HepG2 (cell line): ENCODE data around the gene RBBP8NL. TPM values are rescaled to one million over a fixed set of nuclear protein-coding genes. Genes with fewer than 3 reads are reported as not detected.
A peak's percentile ranks its signal among the peaks of the same experiment; 100 is the strongest.

Experiments used
- ATF2 ChIP-seq: sonication (generic); formaldehyde crosslinking; IDR thresholded peaks from 2 replicates; pipeline ENCODE4 v1.4.0; 2020; ENCODE audit warnings: missing genetic modification reagents
- ATF3 ChIP-seq: sonication (generic); formaldehyde crosslinking; IDR thresholded peaks from 2 replicates; pipeline ENCODE4 v1.4.0; 2020; ENCODE audit warnings: missing genetic modification reagents
- ATF4 ChIP-seq, 2 experiments: fragments of 450-650 bp in 1 of 2; sonication (generic) in 1 of 2; formaldehyde crosslinking; IDR thresholded peaks; 2 replicates each; pipeline versions ENCODE4 v1.5.0 to v1.8.0; 2020 to 2022; ENCODE audit warnings: mild to moderate bottlenecking in 1 of 2, missing genetic modification reagents in 1 of 2
- ATF6 ChIP-seq: sonication (generic); formaldehyde crosslinking; conservative IDR thresholded peaks from 2 replicates; pipeline ENCODE4 v1.4.0; 2020; ENCODE audit warnings: missing genetic modification reagents
- DNMT1 ChIP-seq: sonication (generic); formaldehyde crosslinking; IDR thresholded peaks from 2 replicates; pipeline ENCODE4 v1.5.1; 2020; ENCODE audit warnings: mild to moderate bottlenecking, missing genetic modification reagents
- ERF ChIP-seq: IDR thresholded peaks from 2 replicates; pipeline ENCODE4 v1.6.1; 2018; ENCODE audit warnings: missing biosample characterization, missing genetic modification reagents
- FOXK1 ChIP-seq: sonication (generic); formaldehyde crosslinking; IDR thresholded peaks from 2 replicates; pipeline ENCODE4 v1.4.0; 2020; ENCODE audit warnings: low read depth, missing genetic modification reagents, borderline replicate concordance
- GFI1 ChIP-seq: sonication (generic); formaldehyde crosslinking; IDR thresholded peaks from 2 replicates; pipeline ENCODE4 v1.5.0; 2020; ENCODE audit warnings: missing genetic modification reagents, mild to moderate bottlenecking, borderline replicate concordance
- HMG20B ChIP-seq: conservative IDR thresholded peaks from 2 replicates; pipeline ENCODE4 v1.6.1; 2016; ENCODE audit warnings: missing genetic modification reagents, missing compliant biosample characterization
- HNRNPH1 ChIP-seq: fragments of 200-400 bp; formaldehyde crosslinking; optimal IDR thresholded peaks from 2 replicates; pipeline ENCODE3; 2017; ENCODE audit warnings: mild to moderate bottlenecking, low read depth, low read length
- MIXL1 ChIP-seq: IDR thresholded peaks from 2 replicates; pipeline ENCODE4 v1.6.1; 2016
- MTERF4 ChIP-seq: sonication (generic); formaldehyde crosslinking; IDR thresholded peaks from 2 replicates; pipeline ENCODE4 v1.8.0; 2023; ENCODE audit warnings: mild to moderate bottlenecking, missing genetic modification reagents
- NFE2L1 ChIP-seq: sonication (generic); formaldehyde crosslinking; IDR thresholded peaks from 2 replicates; pipeline ENCODE4 v1.4.0; 2020; ENCODE audit warnings: missing genetic modification reagents, mild to moderate bottlenecking, borderline replicate concordance
- NR2F2 ChIP-seq: IDR thresholded peaks from 2 replicates; pipeline ENCODE4 v1.6.1; 2012; ENCODE audit warnings: low read depth, inconsistent platforms, borderline replicate concordance
- PAX8 ChIP-seq: sonication (generic); formaldehyde crosslinking; IDR thresholded peaks from 2 replicates; pipeline ENCODE4 v1.8.0; 2022; ENCODE audit warnings: mild to moderate bottlenecking, missing genetic modification reagents, borderline replicate concordance
- REPIN1 ChIP-seq: sonication (generic); formaldehyde crosslinking; IDR thresholded peaks from 2 replicates; pipeline ENCODE4 v1.8.0; 2022; ENCODE audit warnings: missing genetic modification reagents, low read depth, mild to moderate bottlenecking, borderline replicate concordance
- SCMH1 ChIP-seq: sonication (generic); formaldehyde crosslinking; IDR thresholded peaks from 2 replicates; pipeline ENCODE4 v1.9.0; 2021; ENCODE audit warnings: missing genetic modification reagents, mild to moderate bottlenecking, borderline replicate concordance
- SP2 ChIP-seq: sonication (generic); formaldehyde crosslinking; IDR thresholded peaks from 2 replicates; pipeline ENCODE4 v1.5.1; 2020; ENCODE audit warnings: mild to moderate bottlenecking, missing genetic modification reagents
- ZBTB1 ChIP-seq: sonication (generic); formaldehyde crosslinking; IDR thresholded peaks from 2 replicates; pipeline ENCODE4 v1.4.0; 2020; ENCODE audit warnings: missing genetic modification reagents, borderline replicate concordance
- ZFP36L2 ChIP-seq: sonication (generic); formaldehyde crosslinking; IDR thresholded peaks from 2 replicates; pipeline ENCODE4 v1.4.0; 2020; ENCODE audit warnings: missing genetic modification reagents
- ZMYM3 ChIP-seq: sonication (generic); formaldehyde crosslinking; IDR thresholded peaks from 2 replicates; pipeline ENCODE4 v1.5.1; 2020; ENCODE audit warnings: mild to moderate bottlenecking, missing genetic modification reagents
- ZNF256 ChIP-seq: sonication (generic); formaldehyde crosslinking; conservative IDR thresholded peaks from 2 replicates; pipeline ENCODE4 v1.4.0; 2020; ENCODE audit warnings: missing genetic modification reagents
- ZNF296 ChIP-seq: sonication (generic); formaldehyde crosslinking; conservative IDR thresholded peaks from 2 replicates; pipeline ENCODE4 v1.5.0; 2020; ENCODE audit warnings: mild to moderate bottlenecking, missing genetic modification reagents
- ZNF496 ChIP-seq: sonication (generic); formaldehyde crosslinking; IDR thresholded peaks from 2 replicates; pipeline ENCODE4 v1.8.1; 2023; ENCODE audit warnings: mild to moderate bottlenecking, moderate library complexity, missing genetic modification reagents; ENCODE audit not compliant: insufficient replicate concordance
- ZNF556 ChIP-seq: sonication (generic); formaldehyde crosslinking; IDR thresholded peaks from 2 replicates; pipeline ENCODE4 v1.4.0; 2020; ENCODE audit warnings: mild to moderate bottlenecking, missing genetic modification reagents, borderline replicate concordance
- polyA plus RNA-seq, 8 experiments: library from polyadenylated mRNA; depleted of rRNA in 3 of 8; stranded (reverse) in 7 of 8; unstranded in 1 of 8; fragments of >200 nt; fragmentation: Illumina TruSeq in 4 of 8; extraction: Trizol in 4 of 8; gene quantifications; 2 replicates each; pipeline versions ENCODE4 v1.2.1 to v1.2.3, GENCODE V29; 2011 to 2016; ENCODE audit warnings: low read depth in 4 of 8, missing spikeins in 1 of 8, mixed read lengths in 1 of 8; ENCODE audit not compliant: insufficient read depth in 1 of 8
- total RNA-seq, 5 experiments: library from RNA; depleted of rRNA; stranded (reverse); fragments of >200 nt; fragmentation: Illumina TruSeq; extraction: Trizol; gene quantifications; 2 replicates each; pipeline ENCODE4 v1.2.3, GENCODE V29; 2016; ENCODE audit warnings: low read depth in 1 of 5

Gene RBBP8NL
- total and polyA plus RNA-seq, 2 of the 13 experiments (the other 11 are each of a cell fraction or from before 2014, with no cell fraction given) = 0.69 to 0.86 TPM

- peak; percentile 5; the same call in 1 of the 2 replicates for TF ChIP-seq ATF2
- no peak for TF ChIP-seq HMG20B
- TF ChIP-seq SCMH1 = no peak
- no peak for TF ChIP-seq ZNF556
- no peak for TF ChIP-seq GFI1
- no peak for TF ChIP-seq MTERF4 (CRISPR knock-in tag)
- peak; percentile 5; the same call in 1 of the 2 replicates for TF ChIP-seq NR2F2
- no peak for TF ChIP-seq ZNF496 (CRISPR knock-in tag)
- no peak; the same call in 1 of the 2 replicates for TF ChIP-seq REPIN1 (CRISPR knock-in tag)
- no peak for TF ChIP-seq NFE2L1 (CRISPR knock-in tag)
- TF ChIP-seq ATF3 (CRISPR knock-in tag) = no peak
- TF ChIP-seq HNRNPH1 = peak; percentile 36
- no peak for TF ChIP-seq MIXL1 (CRISPR knock-in tag)
- TF ChIP-seq ERF = no peak
- no peak for TF ChIP-seq ZFP36L2 (CRISPR knock-in tag)
- TF ChIP-seq ATF4 (CRISPR knock-in tag; IDR thresholded peaks at IDR 0.05) = no peak
- no peak for TF ChIP-seq FOXK1 (CRISPR knock-in tag)
- no peak; the same call in 1 of the 2 replicates for TF ChIP-seq DNMT1 (CRISPR knock-in tag)
- 0 out of 2 replicates have a peak, but pooled peaks have one; percentile 75 for TF ChIP-seq PAX8 (CRISPR knock-in tag)
- TF ChIP-seq ATF6 (CRISPR knock-in tag) = no peak
- TF ChIP-seq ZBTB1 (CRISPR knock-in tag) = no peak
- no peak; the same call in 1 of the 2 replicates for TF ChIP-seq ZNF256
- TF ChIP-seq ZMYM3 (CRISPR knock-in tag) = no peak; the same call in 1 of the 2 replicates
- TF ChIP-seq SP2 (CRISPR knock-in tag) = peak; percentile 30; the same call in 1 of the 2 replicates
- TF ChIP-seq ZNF296 (CRISPR knock-in tag) = no peak
Observed at GRCh38 chr20:62368976-62369814, 58.1 kb downstream of the RBBP8NL start (continued).
